Measurements from ENCODE around the gene TRPM3.

TRPM3 gene

DNA sequence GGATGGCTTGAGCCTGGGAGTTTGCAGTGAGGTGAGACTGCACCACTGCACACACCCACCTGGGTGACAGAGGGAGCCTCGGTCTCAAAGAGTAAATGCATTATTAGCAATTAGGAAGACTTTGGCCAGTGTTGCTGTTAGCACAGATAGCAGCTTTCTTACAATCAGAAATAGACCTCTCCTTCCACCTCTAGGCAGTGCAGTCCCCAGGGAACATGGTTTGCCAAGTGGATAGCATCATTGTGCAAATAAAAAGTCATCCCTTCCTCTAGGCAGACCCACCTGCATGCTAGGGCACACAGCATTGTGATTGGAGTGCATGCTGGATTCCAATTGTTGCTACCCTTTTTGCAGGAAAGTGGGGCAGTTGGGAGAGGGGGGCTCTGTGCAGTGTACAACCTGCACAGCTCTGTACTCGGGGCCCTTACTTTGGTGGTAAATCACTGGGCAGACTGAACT lies 629.1 kb downstream of the TRPM3 start:
- Mint-ChIP-seq H3K27ac (no peak overlapping the region), H3K27me3 (no peaks in the 10 kb centered on the region), H3K36me3 (no peaks in the 10 kb centered on the region), H3K4me1 (ENCODE audit: low read depth) (peaks cover 18% of the 10 kb centered on the region), H3K9me3 (ENCODE audit: low read depth) (no peaks in the 10 kb centered on the region), H3K4me3 (no peak overlapping the region)

GRCh38 chr9:70491426-70492318 lies 629.7 kb downstream of the TRPM3 start:
- Mint-ChIP-seq H3K36me3 (no peaks in the 10 kb centered on the region), H3K27me3 (no peaks in the 10 kb centered on the region), H3K4me3 (no peak overlapping the region), H3K9me3 (ENCODE audit: low read depth) (no peaks in the 10 kb centered on the region), H3K4me1 (ENCODE audit: low read depth) (peaks cover 18% of the 10 kb centered on the region), H3K27ac (no peak overlapping the region)

- Mint-ChIP-seq H3K36me3 (no peaks in the 10 kb centered on the region), H3K4me3 (no peak overlapping the region), H3K9me3 (ENCODE audit: low read depth) (no peaks in the 10 kb centered on the region), H3K27ac (no peak overlapping the region), H3K27me3 (no peaks in the 10 kb centered on the region), H3K4me1 (ENCODE audit: low read depth) (peaks cover 20% of the 10 kb centered on the region)
Measured at GRCh38 chr9:70490478-70490877, 630.9 kb downstream of the TRPM3 start.

GRCh38 chr9:70488793-70489105 lies 632.7 kb downstream of the TRPM3 start:
- Mint-ChIP-seq H3K27me3 (no peaks in the 10 kb centered on the region), H3K4me1 (ENCODE audit: low read depth) (peaks cover 23% of the 10 kb centered on the region), H3K36me3 (no peaks in the 10 kb centered on the region), H3K27ac (no peak overlapping the region), H3K4me3 (no peak overlapping the region), H3K9me3 (ENCODE audit: low read depth) (no peaks in the 10 kb centered on the region)

DNA sequence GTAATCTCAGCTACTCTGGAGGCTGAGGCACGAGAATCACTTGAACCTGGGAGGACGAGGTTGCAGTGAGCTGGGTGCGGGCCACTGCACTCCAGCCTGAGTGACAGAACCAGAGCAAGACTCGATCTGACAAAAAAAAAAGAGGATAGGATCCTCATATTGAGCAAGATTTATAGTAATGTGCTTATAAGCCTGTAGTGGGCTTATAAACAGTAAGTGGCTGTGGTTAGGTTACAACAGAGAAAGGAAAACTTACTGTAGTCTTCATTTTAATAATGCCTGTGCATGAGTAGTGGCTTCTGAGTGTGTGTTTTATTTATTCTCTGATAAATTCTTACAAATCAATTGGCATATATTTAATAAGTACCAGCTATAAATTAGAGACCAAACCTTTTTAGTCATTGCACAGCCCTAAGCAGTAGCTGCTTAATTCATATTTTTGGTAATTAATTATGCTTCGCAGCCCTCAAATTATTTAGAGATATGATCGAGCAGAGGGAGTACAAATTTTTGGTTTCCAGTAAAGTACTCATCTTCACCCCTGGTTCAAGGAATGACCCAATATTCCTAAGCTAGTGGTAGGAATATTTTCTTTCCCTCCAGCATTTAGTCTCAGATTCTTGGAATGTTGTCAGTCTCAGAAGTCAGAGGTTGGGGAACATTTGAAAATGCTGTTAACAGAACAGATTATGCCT lies 633.2 kb downstream of the TRPM3 start:
- H3K4me3 Mint-ChIP-seq, result no peak overlapping the region
- peaks cover 25% of the 10 kb centered on the region for H3K4me1 Mint-ChIP-seq (ENCODE audit: low read depth)
- H3K36me3 Mint-ChIP-seq, result no peaks in the 10 kb centered on the region
- no peak overlapping the region for H3K27ac Mint-ChIP-seq
- H3K27me3 Mint-ChIP-seq, result no peaks in the 10 kb centered on the region
- no peaks in the 10 kb centered on the region for H3K9me3 Mint-ChIP-seq (ENCODE audit: low read depth)

DNA sequence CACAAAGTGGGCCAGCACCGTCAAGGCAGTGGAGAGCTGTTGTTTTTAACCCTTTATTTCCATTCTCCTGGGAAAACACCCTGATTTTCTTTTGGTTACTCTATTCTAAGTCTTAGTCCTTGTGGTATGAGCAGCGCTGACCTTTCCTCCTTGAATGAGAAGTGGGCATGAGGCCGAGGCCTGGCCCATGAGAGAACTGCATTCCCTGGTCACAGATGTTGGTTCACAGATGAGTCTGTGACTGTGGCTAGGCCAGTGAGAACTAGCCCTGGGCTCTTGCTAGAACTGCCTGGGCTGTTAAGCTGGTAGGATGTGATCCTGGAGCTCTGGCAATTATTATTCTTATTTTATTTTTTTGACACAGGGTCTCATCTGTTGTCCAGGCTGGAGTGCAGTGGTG lies 635.3 kb downstream of the TRPM3 start:
- no peak overlapping the region for H3K27ac Mint-ChIP-seq
- H3K36me3 Mint-ChIP-seq, result no peaks in the 10 kb centered on the region
- H3K4me1 Mint-ChIP-seq (ENCODE audit: low read depth), result peaks cover 19% of the 10 kb centered on the region
- no peak overlapping the region for H3K4me3 Mint-ChIP-seq
- no peaks in the 10 kb centered on the region for H3K9me3 Mint-ChIP-seq (ENCODE audit: low read depth)
- H3K27me3 Mint-ChIP-seq, result no peaks in the 10 kb centered on the region

GRCh38 chr9:70485273-70485858 lies 636.1 kb downstream of the TRPM3 start:
- H3K4me3 Mint-ChIP-seq, result no peak overlapping the region
- peaks cover 17% of the 10 kb centered on the region for H3K4me1 Mint-ChIP-seq (ENCODE audit: low read depth)
- H3K9me3 Mint-ChIP-seq (ENCODE audit: low read depth), result no peaks in the 10 kb centered on the region
- H3K27ac Mint-ChIP-seq, result no peak overlapping the region
- no peaks in the 10 kb centered on the region for H3K36me3 Mint-ChIP-seq
- H3K27me3 Mint-ChIP-seq, result no peaks in the 10 kb centered on the region

- H3K4me3 Mint-ChIP-seq, result no peak overlapping the region
- no peak overlapping the region for H3K27ac Mint-ChIP-seq
- H3K4me1 Mint-ChIP-seq (ENCODE audit: low read depth), result peaks cover 17% of the 10 kb centered on the region
- H3K27me3 Mint-ChIP-seq, result no peaks in the 10 kb centered on the region
- no peaks in the 10 kb centered on the region for H3K36me3 Mint-ChIP-seq
- H3K9me3 Mint-ChIP-seq (ENCODE audit: low read depth), result no peaks in the 10 kb centered on the region
Measured at GRCh38 chr9:70484232-70485130, 636.9 kb downstream of the TRPM3 start.

DNA sequence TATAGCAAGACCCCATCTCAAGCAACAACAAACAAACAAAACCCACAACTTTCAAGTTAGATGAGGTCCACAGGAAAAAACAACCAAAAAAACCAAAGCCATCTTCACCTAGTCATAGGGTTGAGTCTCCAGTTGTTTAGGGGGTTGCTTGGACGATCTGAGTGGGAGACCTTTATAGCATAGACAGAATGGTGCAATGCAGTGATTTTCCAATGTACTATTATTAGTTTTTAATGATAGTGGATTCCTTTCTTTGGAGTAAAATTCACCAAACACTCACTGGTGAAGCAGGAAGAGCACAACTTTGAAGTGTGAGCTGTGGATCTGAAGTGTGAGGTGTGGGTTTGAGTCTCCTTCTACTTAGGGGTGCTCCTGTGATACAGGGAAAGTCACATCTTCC lies 640.0 kb downstream of the TRPM3 start:
- H3K9me3 Mint-ChIP-seq (ENCODE audit: low read depth), result peaks cover 4% of the 10 kb centered on the region
- no peaks in the 10 kb centered on the region for H3K36me3 Mint-ChIP-seq
- no peak overlapping the region for H3K27ac Mint-ChIP-seq
- peaks cover 17% of the 10 kb centered on the region for H3K4me1 Mint-ChIP-seq (ENCODE audit: low read depth)
- no peaks in the 10 kb centered on the region for H3K27me3 Mint-ChIP-seq
- no peak overlapping the region for H3K4me3 Mint-ChIP-seq

GRCh38 chr9:70480405-70480980 lies 640.9 kb downstream of the TRPM3 start:
- no peaks in the 10 kb centered on the region for H3K27me3 Mint-ChIP-seq
- H3K4me1 Mint-ChIP-seq (ENCODE audit: low read depth), result peaks cover 15% of the 10 kb centered on the region
- H3K4me3 Mint-ChIP-seq, result no peak overlapping the region
- peaks cover 4% of the 10 kb centered on the region for H3K9me3 Mint-ChIP-seq (ENCODE audit: low read depth)
- H3K27ac Mint-ChIP-seq, result no peak overlapping the region
- peaks cover 3% of the 10 kb centered on the region for H3K36me3 Mint-ChIP-seq

DNA sequence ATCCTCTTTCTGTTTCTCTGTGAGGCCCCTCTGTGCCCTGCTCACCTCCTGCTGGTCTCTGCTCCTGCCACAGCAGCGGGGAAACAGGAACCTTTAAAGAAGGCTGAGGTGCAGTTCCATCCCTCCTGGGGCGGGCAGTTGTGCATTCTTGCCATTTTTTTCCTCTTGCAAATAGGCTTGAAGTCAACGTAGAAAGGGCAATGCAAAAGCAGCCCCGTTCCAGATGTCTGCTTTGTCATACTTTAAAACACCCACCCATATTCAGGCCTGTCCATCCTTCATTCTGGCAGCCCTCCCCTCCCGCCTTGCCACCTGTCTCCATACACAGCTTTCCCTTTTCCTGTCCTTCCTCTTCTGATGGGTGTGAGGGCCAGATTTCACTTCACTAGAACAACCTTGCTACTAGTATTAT lies 641.5 kb downstream of the TRPM3 start:
- no peaks in the 10 kb centered on the region for H3K27me3 Mint-ChIP-seq
- no peak overlapping the region for H3K4me3 Mint-ChIP-seq
- H3K4me1 Mint-ChIP-seq (ENCODE audit: low read depth), result peaks cover 12% of the 10 kb centered on the region
- peaks cover 3% of the 10 kb centered on the region for H3K36me3 Mint-ChIP-seq
- H3K27ac Mint-ChIP-seq, result no peak overlapping the region
- peaks cover 4% of the 10 kb centered on the region for H3K9me3 Mint-ChIP-seq (ENCODE audit: low read depth)
